Neural cell (in vitro differentiated cells): ENCODE results near the gene ST6GALNAC3. TPM values are rescaled to one million over a fixed set of nuclear protein-coding genes. Genes with fewer than 3 reads are reported as not detected.

Experiments
- H2AFZ ChIP-seq: fragments of 200-600, 300-800 bp; sonication (generic), shearing (Covaris generic); 2 replicates; pipeline ENCODE4 v1.6.0; 2014; ENCODE audit warnings: low read depth, mild to moderate bottlenecking, antibody characterized with exemption, low read length, moderate library complexity
- H3F3A ChIP-seq: fragments of 200-600 bp; shearing (Covaris generic); 2 replicates; pipeline ENCODE4 v1.6.1; 2016; ENCODE audit warnings: mild to moderate bottlenecking, moderate library complexity, mixed read lengths, antibody characterized with exemption, low read length; ENCODE audit not compliant: insufficient read depth, poor library complexity, severe bottlenecking
- H3K27ac ChIP-seq: fragments of 200-600, 300-800 bp; sonication (generic), shearing (Covaris generic); 2 replicates; pipeline ENCODE4 v1.5.1; 2014; ENCODE audit warnings: mild to moderate bottlenecking, low read length, moderate library complexity
- H3K27me3 ChIP-seq: fragments of 300-800, 200-600 bp; sonication (generic), shearing (Covaris generic); 2 replicates; pipeline ENCODE4 v1.6.0; 2014; ENCODE audit warnings: mild to moderate bottlenecking, low read depth, low read length, moderate library complexity; ENCODE audit not compliant: insufficient read depth
- H3K36me3 ChIP-seq: fragments of 300-800, 200-600 bp; sonication (generic), shearing (Covaris generic); 2 replicates; pipeline ENCODE4 v1.5.1; 2014; ENCODE audit warnings: mild to moderate bottlenecking, antibody characterized with exemption, low read length, moderate library complexity; ENCODE audit not compliant: insufficient read depth
- H3K4me2 ChIP-seq: fragments of 300-800, 200-600 bp; sonication (generic), shearing (Covaris generic); 2 replicates; pipeline ENCODE4 v1.6.0; 2014; ENCODE audit warnings: mild to moderate bottlenecking, low read length
- H3K4me3 ChIP-seq: fragments of 300-800, 200-600 bp; sonication (generic), shearing (Covaris generic); 2 replicates; pipeline ENCODE4 v1.5.1; 2014; ENCODE audit warnings: mild to moderate bottlenecking, low read length, moderate library complexity
- H3K79me2 ChIP-seq: fragments of 200-600 bp; shearing (Covaris generic); replicated peaks from 2 replicates; pipeline ENCODE4 v1.6.0; 2014; ENCODE audit warnings: mild to moderate bottlenecking, low read length, moderate library complexity; ENCODE audit not compliant: insufficient read depth
- H3K9ac ChIP-seq: fragments of 300-800, 200-600 bp; sonication (generic), shearing (Covaris generic); 2 replicates; pipeline ENCODE4 v1.6.1; 2016; ENCODE audit warnings: mild to moderate bottlenecking, low read length, mixed read lengths
- H3K9me2 ChIP-seq: fragments of 200-600 bp; shearing (Covaris generic); 2 replicates; pipeline ENCODE4 v1.6.1; 2016; ENCODE audit warnings: mild to moderate bottlenecking, low read length, mixed read lengths; ENCODE audit not compliant: insufficient read depth
- H3K9me3 ChIP-seq: fragments of 200-600, 300-800 bp; sonication (generic), shearing (Covaris generic); 2 replicates; pipeline ENCODE4 v1.6.1; 2016; ENCODE audit warnings: mild to moderate bottlenecking, mixed run types, low read length, moderate library complexity, mixed read lengths
- H4K20me1 ChIP-seq: fragments of 200-600 bp; shearing (Covaris generic); 2 replicates; pipeline ENCODE4 v1.6.1; 2016; ENCODE audit warnings: mild to moderate bottlenecking, mixed run types; ENCODE audit not compliant: insufficient read depth
- EP300 ChIP-seq: fragments of 450-650 bp; conservative IDR thresholded peaks from 2 replicates; pipeline ENCODE4 v1.6.1; 2014; ENCODE audit warnings: antibody characterized with exemption, mild to moderate bottlenecking, moderate library complexity; ENCODE audit not compliant: poor library complexity, severe bottlenecking
- EZH2 ChIP-seq: fragments of 200-600, 300-800 bp; shearing (Covaris generic), sonication (generic); IDR thresholded peaks from 2 replicates; pipeline ENCODE4 v1.6.1; 2014; ENCODE audit warnings: antibody characterized with exemption, low read length, borderline replicate concordance, mild to moderate bottlenecking; ENCODE audit not compliant: insufficient read depth, poor library complexity, severe bottlenecking
- MXI1 ChIP-seq: fragments of 450-650 bp; conservative IDR thresholded peaks from 2 replicates; pipeline ENCODE4 v1.6.1; 2014; ENCODE audit warnings: antibody characterized with exemption, mild to moderate bottlenecking; ENCODE audit not compliant: poor library complexity, severe bottlenecking
- POLR2AphosphoS5 ChIP-seq: IDR thresholded peaks from 2 replicates; pipeline ENCODE4 v1.6.1; 2012
- RAD21 ChIP-seq: fragments of 450-650 bp; conservative IDR thresholded peaks from 2 replicates; pipeline ENCODE4 v1.6.1; 2014; ENCODE audit warnings: antibody characterized with exemption, mild to moderate bottlenecking, moderate library complexity
- SMC3 ChIP-seq: fragments of 450-650 bp; conservative IDR thresholded peaks from 2 replicates; pipeline ENCODE4 v1.6.1; 2014; ENCODE audit warnings: antibody characterized with exemption, mild to moderate bottlenecking, moderate library complexity; ENCODE audit not compliant: poor library complexity
- TAF1 ChIP-seq: IDR thresholded peaks from 2 replicates; pipeline ENCODE4 v1.6.1; 2012; ENCODE audit warnings: low read depth
- polyA plus RNA-seq: library from polyadenylated mRNA; depleted of rRNA; stranded (reverse); fragments of >200 nt; gene quantifications from 2 replicates; pipeline ENCODE4 v1.2.3, GENCODE V29; 2014
- TF ChIP-seq, protein P1 (sequence below): fragments of 450-650 bp; IDR thresholded peaks from 2 replicates; pipeline ENCODE4 v1.5.1; 2014; ENCODE audit warnings: antibody characterized with exemption, mild to moderate bottlenecking, moderate library complexity; ENCODE audit not compliant: poor library complexity, severe bottlenecking
- TF ChIP-seq, protein P2 (sequence below): IDR thresholded peaks from 2 replicates; pipeline ENCODE4 v1.6.1; 2012; ENCODE audit warnings: borderline replicate concordance

ST6GALNAC3 gene
- polyA plus RNA-seq, 1 donor from 2014 or later = 3.6 TPM

DNA sequence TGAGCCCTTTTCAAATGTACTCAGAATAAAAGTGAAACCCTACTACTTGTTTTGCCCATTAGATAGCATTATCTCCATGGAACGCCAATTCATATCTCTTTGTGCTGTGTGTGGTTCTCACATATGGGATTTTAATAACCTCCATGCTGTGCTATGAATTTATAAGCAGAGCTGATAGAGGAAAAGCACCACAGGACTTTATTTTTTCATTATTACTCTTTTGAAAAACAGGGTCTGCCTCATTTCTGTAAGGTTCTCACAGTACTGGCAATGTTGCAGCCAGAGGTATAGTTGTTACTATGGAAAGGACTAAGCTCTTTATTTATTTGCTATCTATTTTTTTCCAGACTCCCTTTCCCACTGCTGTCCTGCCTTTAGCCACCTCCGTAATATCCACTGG lies 313.7 kb downstream of the ST6GALNAC3 start:
- no peak overlapping the region for H3K9ac ChIP-seq
- H3K4me2 ChIP-seq = no peak overlapping the region
- no peaks in the 10 kb centered on the region for H3K36me3 ChIP-seq
- no peaks in the 10 kb centered on the region for H3K9me2 ChIP-seq
- H3K27ac ChIP-seq = no peak overlapping the region
- H3F3A ChIP-seq = no peaks in the 10 kb centered on the region
- H3K79me2 ChIP-seq = no peaks in the 10 kb centered on the region
- H3K4me3 ChIP-seq = no peak overlapping the region
- H4K20me1 ChIP-seq = no peaks in the 10 kb centered on the region
- no peaks in the 10 kb centered on the region for H3K9me3 ChIP-seq
- H3K27me3 ChIP-seq = no peaks in the 10 kb centered on the region
- peak; percentile 9 for TF ChIP-seq POLR2AphosphoS5
- TF ChIP-seq, protein P1, sequence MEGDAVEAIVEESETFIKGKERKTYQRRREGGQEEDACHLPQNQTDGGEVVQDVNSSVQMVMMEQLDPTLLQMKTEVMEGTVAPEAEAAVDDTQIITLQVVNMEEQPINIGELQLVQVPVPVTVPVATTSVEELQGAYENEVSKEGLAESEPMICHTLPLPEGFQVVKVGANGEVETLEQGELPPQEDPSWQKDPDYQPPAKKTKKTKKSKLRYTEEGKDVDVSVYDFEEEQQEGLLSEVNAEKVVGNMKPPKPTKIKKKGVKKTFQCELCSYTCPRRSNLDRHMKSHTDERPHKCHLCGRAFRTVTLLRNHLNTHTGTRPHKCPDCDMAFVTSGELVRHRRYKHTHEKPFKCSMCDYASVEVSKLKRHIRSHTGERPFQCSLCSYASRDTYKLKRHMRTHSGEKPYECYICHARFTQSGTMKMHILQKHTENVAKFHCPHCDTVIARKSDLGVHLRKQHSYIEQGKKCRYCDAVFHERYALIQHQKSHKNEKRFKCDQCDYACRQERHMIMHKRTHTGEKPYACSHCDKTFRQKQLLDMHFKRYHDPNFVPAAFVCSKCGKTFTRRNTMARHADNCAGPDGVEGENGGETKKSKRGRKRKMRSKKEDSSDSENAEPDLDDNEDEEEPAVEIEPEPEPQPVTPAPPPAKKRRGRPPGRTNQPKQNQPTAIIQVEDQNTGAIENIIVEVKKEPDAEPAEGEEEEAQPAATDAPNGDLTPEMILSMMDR = no peak
- H2AFZ ChIP-seq = no peak overlapping the region

DNA sequence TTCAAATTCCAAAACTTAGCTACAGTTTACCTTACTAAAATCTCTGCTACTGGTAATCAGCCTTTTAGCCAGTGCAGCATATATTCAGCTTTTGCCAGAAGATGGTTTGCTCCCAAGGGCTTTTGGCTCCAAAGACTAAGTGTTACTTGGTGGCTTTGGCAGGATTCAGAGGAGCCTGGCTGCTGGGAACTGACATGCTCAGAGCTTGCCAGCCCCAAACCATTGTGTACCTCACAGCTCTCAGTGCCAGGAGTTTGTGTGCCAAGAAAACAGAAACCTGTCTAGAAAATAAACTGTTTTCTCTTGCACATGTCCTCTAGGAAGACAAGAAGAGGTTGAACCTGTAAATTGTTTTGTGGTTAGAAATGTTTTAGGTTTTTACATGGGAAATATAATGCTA lies 315.9 kb downstream of the ST6GALNAC3 start:
- Histone ChIP-seq H2AFZ (no peak overlapping the region), H3K79me2 (no peaks in the 10 kb centered on the region), H3K27ac (no peak overlapping the region), H3K9me3 (no peaks in the 10 kb centered on the region), H3K9me2 (no peaks in the 10 kb centered on the region), H3K36me3 (no peaks in the 10 kb centered on the region), H3K4me3 (no peak overlapping the region), H3K4me2 (no peak overlapping the region), H3F3A (no peaks in the 10 kb centered on the region), H3K27me3 (no peaks in the 10 kb centered on the region), H3K9ac (no peak overlapping the region), H4K20me1 (no peaks in the 10 kb centered on the region)
- TF ChIP-seq RAD21 (no peak), POLR2AphosphoS5 (no peak), SMC3 (no peak), EP300 (no peak), MXI1 (no peak), TAF1 (no peak), EZH2 (no peak)
- TF ChIP-seq, protein P2, sequence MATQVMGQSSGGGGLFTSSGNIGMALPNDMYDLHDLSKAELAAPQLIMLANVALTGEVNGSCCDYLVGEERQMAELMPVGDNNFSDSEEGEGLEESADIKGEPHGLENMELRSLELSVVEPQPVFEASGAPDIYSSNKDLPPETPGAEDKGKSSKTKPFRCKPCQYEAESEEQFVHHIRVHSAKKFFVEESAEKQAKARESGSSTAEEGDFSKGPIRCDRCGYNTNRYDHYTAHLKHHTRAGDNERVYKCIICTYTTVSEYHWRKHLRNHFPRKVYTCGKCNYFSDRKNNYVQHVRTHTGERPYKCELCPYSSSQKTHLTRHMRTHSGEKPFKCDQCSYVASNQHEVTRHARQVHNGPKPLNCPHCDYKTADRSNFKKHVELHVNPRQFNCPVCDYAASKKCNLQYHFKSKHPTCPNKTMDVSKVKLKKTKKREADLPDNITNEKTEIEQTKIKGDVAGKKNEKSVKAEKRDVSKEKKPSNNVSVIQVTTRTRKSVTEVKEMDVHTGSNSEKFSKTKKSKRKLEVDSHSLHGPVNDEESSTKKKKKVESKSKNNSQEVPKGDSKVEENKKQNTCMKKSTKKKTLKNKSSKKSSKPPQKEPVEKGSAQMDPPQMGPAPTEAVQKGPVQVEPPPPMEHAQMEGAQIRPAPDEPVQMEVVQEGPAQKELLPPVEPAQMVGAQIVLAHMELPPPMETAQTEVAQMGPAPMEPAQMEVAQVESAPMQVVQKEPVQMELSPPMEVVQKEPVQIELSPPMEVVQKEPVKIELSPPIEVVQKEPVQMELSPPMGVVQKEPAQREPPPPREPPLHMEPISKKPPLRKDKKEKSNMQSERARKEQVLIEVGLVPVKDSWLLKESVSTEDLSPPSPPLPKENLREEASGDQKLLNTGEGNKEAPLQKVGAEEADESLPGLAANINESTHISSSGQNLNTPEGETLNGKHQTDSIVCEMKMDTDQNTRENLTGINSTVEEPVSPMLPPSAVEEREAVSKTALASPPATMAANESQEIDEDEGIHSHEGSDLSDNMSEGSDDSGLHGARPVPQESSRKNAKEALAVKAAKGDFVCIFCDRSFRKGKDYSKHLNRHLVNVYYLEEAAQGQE = no peak
- TF ChIP-seq, protein P1 = no peak
